GM18873 (cell line): Measurements from ENCODE around the gene SCARF1.
A peak's percentile ranks its signal among the peaks of the same experiment; 100 is the strongest.

Source experiments
- ATAC-seq: cut with Tn5 transposase; IDR thresholded peaks from one replicate; pipeline ENCODE4 v1.9.1; 2021; ENCODE audit warnings: mild to moderate bottlenecking, moderate library complexity, moderate number of reproducible peaks; ENCODE audit not compliant: unreplicated experiment, low FRiP score

The SCARF1 gene

GRCh38 chr17:1648963-1649843 lies 3.7 kb upstream of the SCARF1 start:
- ATAC-seq = peak; percentile 36

- ATAC-seq = peak; percentile 39
These were observed 2.8 kb upstream of the SCARF1 start for GRCh38 chr17:1648173-1648962.

GRCh38 chr17:1647802-1648171 lies 2.3 kb upstream of the SCARF1 start:
- ATAC-seq = no peak

GRCh38 chr17:1646199-1646875 lies 805 bp upstream of the SCARF1 start:
- no peak for ATAC-seq

GRCh38 chr17:1644493-1645206 lies 882 bp downstream of the SCARF1 start:
- no peak for ATAC-seq

GRCh38 chr17:1643999-1644492 lies 1.5 kb downstream of the SCARF1 start:
- ATAC-seq = no peak

GRCh38 chr17:1643293-1643998 lies 2.1 kb downstream of the SCARF1 start:
- no peak for ATAC-seq

- ATAC-seq = no peak
These were observed 4.5 kb downstream of the SCARF1 start for GRCh38 chr17:1641065-1641403.

GRCh38 chr17:1640329-1641064 lies 5.0 kb downstream of the SCARF1 start:
- no peak for ATAC-seq

GRCh38 chr17:1639549-1640180 lies 5.9 kb downstream of the SCARF1 start:
- ATAC-seq = no peak

GRCh38 chr17:1638624-1639300 lies 6.8 kb downstream of the SCARF1 start:
- ATAC-seq = no peak

- ATAC-seq = no peak
These were observed 7.4 kb downstream of the SCARF1 start for GRCh38 chr17:1638171-1638590.

- no peak for ATAC-seq
These were observed 8.7 kb downstream of the SCARF1 start for GRCh38 chr17:1636732-1637285.

GRCh38 chr17:1635675-1636465 lies 9.7 kb downstream of the SCARF1 start:
- ATAC-seq = no peak

GRCh38 chr17:1634841-1635650 lies 10.5 kb downstream of the SCARF1 start:
- no peak for ATAC-seq

- no peak for ATAC-seq
These were observed 14.9 kb downstream of the SCARF1 start for GRCh38 chr17:1630662-1631061.
